ENCODE data around the gene ABCC12. TPM values are rescaled to one million over a fixed set of nuclear protein-coding genes. Genes with fewer than 3 reads are reported as not detected.
A peak's percentile ranks its signal among the peaks of the same experiment; 100 is the strongest.

The ABCC12 gene
- total and polyA plus RNA-seq, 2 donors (not counting 1 experiment from before 2014, with no cell fraction given) = not detected

- peak in 1 of 2 donors; percentile 48 for DNase-seq (ENCODE audit: low read depth in 2 of 2)
- H3K9me3 ChIP-seq (ENCODE audit: control insufficient read depth, insufficient read depth, low read depth, low read length) = no peaks in the 10 kb centered on the region
- no peaks in the 10 kb centered on the region for H3K36me3 ChIP-seq (ENCODE audit: control insufficient read depth, insufficient read depth, low read length)
- H2AFZ ChIP-seq (ENCODE audit: low read length) = no peak overlapping the region
- H3K4me2 ChIP-seq (ENCODE audit: extremely low read depth, insufficient read depth, low read length) = no peak overlapping the region
- H3K4me3 ChIP-seq (replicated peaks in 1 of 4; ENCODE audit: control extremely low read depth in 1 of 4, insufficient read depth in 1 of 4, low read depth in 3 of 4, low read length in 4 of 4) = no peak overlapping the region
- no peaks in the 10 kb centered on the region for H4K20me1 ChIP-seq (ENCODE audit: control insufficient read depth, extremely low read depth, insufficient read depth, low read length)
- TF ChIP-seq CTCF (conservative IDR thresholded peaks at IDR 0.05 in 1 of 2, IDR thresholded peaks at IDR 0.05 in 1 of 2; ENCODE audit: low read depth in 1 of 2, low read length in 2 of 2) (no peak), EZH2 (IDR thresholded peaks at IDR 0.05; ENCODE audit: low read length, missing control alignments) (no peak)
- no peaks in the 10 kb centered on the region for H3K27me3 ChIP-seq (ENCODE audit: control insufficient read depth, insufficient read depth, low read length)
- peaks cover 23% of the 10 kb centered on the region for H3K4me1 ChIP-seq (ENCODE audit: control insufficient read depth, extremely low read depth, insufficient read depth, low read length)
- no peak overlapping the region for H3K9ac ChIP-seq (ENCODE audit: insufficient read depth, low read length)
- no peaks in the 10 kb centered on the region for H3K79me2 ChIP-seq (ENCODE audit: control insufficient read depth, insufficient read depth, low read length)
- H3K27ac ChIP-seq (ENCODE audit: insufficient read depth, low read length) = no peak overlapping the region
These were observed 29.9 kb downstream of the ABCC12 start for GRCh38 chr16:48125888-48126287.

GRCh38 chr16:48124266-48124665 is 31.5 kb downstream of the ABCC12 start:
- Histone ChIP-seq H3K36me3 (ENCODE audit: control insufficient read depth, insufficient read depth, low read length) (no peaks in the 10 kb centered on the region), H3K9ac (ENCODE audit: insufficient read depth, low read length) (no peak overlapping the region), H3K4me3 (replicated peaks in 1 of 4; ENCODE audit: control extremely low read depth in 1 of 4, insufficient read depth in 1 of 4, low read depth in 3 of 4, low read length in 4 of 4) (no peak overlapping the region), H3K27ac (ENCODE audit: insufficient read depth, low read length) (no peak overlapping the region), H3K79me2 (ENCODE audit: control insufficient read depth, insufficient read depth, low read length) (no peaks in the 10 kb centered on the region), H2AFZ (ENCODE audit: low read length) (no peak overlapping the region), H3K27me3 (ENCODE audit: control insufficient read depth, insufficient read depth, low read length) (no peaks in the 10 kb centered on the region), H3K9me3 (ENCODE audit: control insufficient read depth, insufficient read depth, low read depth, low read length) (no peaks in the 10 kb centered on the region), H3K4me2 (ENCODE audit: extremely low read depth, insufficient read depth, low read length) (no peak overlapping the region), H4K20me1 (ENCODE audit: control insufficient read depth, extremely low read depth, insufficient read depth, low read length) (no peaks in the 10 kb centered on the region), H3K4me1 (ENCODE audit: control insufficient read depth, extremely low read depth, insufficient read depth, low read length) (peaks cover 23% of the 10 kb centered on the region)
- TF ChIP-seq CTCF (conservative IDR thresholded peaks at IDR 0.05 in 1 of 2, IDR thresholded peaks at IDR 0.05 in 1 of 2; ENCODE audit: low read depth in 1 of 2, low read length in 2 of 2) (no peak), EZH2 (IDR thresholded peaks at IDR 0.05; ENCODE audit: low read length, missing control alignments) (no peak)
- no peak for DNase-seq (ENCODE audit: low read depth in 2 of 2)

GRCh38 chr16:48123104-48123788 is 32.5 kb downstream of the ABCC12 start:
- H3K27ac ChIP-seq (ENCODE audit: insufficient read depth, low read length) = peak overlapping the region; percentile 87
- H3K9ac ChIP-seq (ENCODE audit: insufficient read depth, low read length) = no peak overlapping the region
- no peaks in the 10 kb centered on the region for H3K9me3 ChIP-seq (ENCODE audit: control insufficient read depth, insufficient read depth, low read depth, low read length)
- no peaks in the 10 kb centered on the region for H3K36me3 ChIP-seq (ENCODE audit: control insufficient read depth, insufficient read depth, low read length)
- H3K79me2 ChIP-seq (ENCODE audit: control insufficient read depth, insufficient read depth, low read length) = no peaks in the 10 kb centered on the region
- H3K4me3 ChIP-seq (replicated peaks in 1 of 4; ENCODE audit: control extremely low read depth in 1 of 4, insufficient read depth in 1 of 4, low read depth in 3 of 4, low read length in 4 of 4) = no peak overlapping the region
- no peaks in the 10 kb centered on the region for H3K27me3 ChIP-seq (ENCODE audit: control insufficient read depth, insufficient read depth, low read length)
- H4K20me1 ChIP-seq (ENCODE audit: control insufficient read depth, extremely low read depth, insufficient read depth, low read length) = no peaks in the 10 kb centered on the region
- no peak overlapping the region for H2AFZ ChIP-seq (ENCODE audit: low read length)
- DNase-seq (ENCODE audit: low read depth in 2 of 2) = peak; percentile 97 to 99
- H3K4me1 ChIP-seq (ENCODE audit: control insufficient read depth, extremely low read depth, insufficient read depth, low read length) = peaks cover 23% of the 10 kb centered on the region
- peak overlapping the region; percentile 36 for H3K4me2 ChIP-seq (ENCODE audit: extremely low read depth, insufficient read depth, low read length)
- no peak for TF ChIP-seq CTCF (conservative IDR thresholded peaks at IDR 0.05 in 1 of 2, IDR thresholded peaks at IDR 0.05 in 1 of 2; ENCODE audit: low read depth in 1 of 2, low read length in 2 of 2)
- no peak for TF ChIP-seq EZH2 (IDR thresholded peaks at IDR 0.05; ENCODE audit: low read length, missing control alignments)
